Activated CD8-positive, alpha-beta memory T cell treated with anti-CD3 and anti-CD28 coated beads, Interleukin-2, amount 10 ng/mL, durations not matched to agents 7 days and 5 days (primary cell): ENCODE measurements around the gene ADAMTS17. TPM values are rescaled to one million over a fixed set of nuclear protein-coding genes. Genes with fewer than 3 reads are reported as not detected.

Source experiments
- ATAC-seq: fragments of 150-1000 bp; cut with Tn5 transposase; one replicate; pipeline ENCODE4 v1.10.0; 2021; ENCODE audit warnings: moderate library complexity
- CTCF ChIA-PET: fragments of 350-600 bp; sonication (Branson Sonifier 250); formaldehyde crosslinking; loops from one replicate; lab custom pipeline; 2021; ENCODE audit warnings: antibody characterized with exemption; lab: Charles Lee
- DNase-seq: peaks from one replicate; pipeline ENCODE4 v3.0.0-alpha.2; 2020
- H3K27ac Mint-ChIP-seq: one replicate; pipeline ENCODE4 v1.8.0; 2021; ENCODE audit warnings: mild to moderate bottlenecking, mixed read lengths
- H3K27me3 Mint-ChIP-seq: one replicate; pipeline ENCODE4 v1.8.0; 2021; ENCODE audit warnings: mixed read lengths
- H3K36me3 Mint-ChIP-seq: one replicate; pipeline ENCODE4 v1.8.0; 2021; ENCODE audit warnings: mild to moderate bottlenecking, mixed read lengths
- H3K4me1 Mint-ChIP-seq: one replicate; pipeline ENCODE4 v1.8.0; 2021; ENCODE audit warnings: mixed read lengths
- H3K4me3 Mint-ChIP-seq: one replicate; pipeline ENCODE4 v1.8.0; 2021; ENCODE audit warnings: mild to moderate bottlenecking, moderate library complexity, mixed read lengths
- H3K9me3 Mint-ChIP-seq: one replicate; pipeline ENCODE4 v1.8.0; 2022; ENCODE audit warnings: low read depth, mixed read lengths
- total RNA-seq, 2 experiments: library from RNA; stranded (reverse); gene quantifications; one replicate each; pipeline ENCODE4 v1.2.3, GENCODE V29; 2021

The ADAMTS17 gene
- total RNA-seq, 2 experiments from 2014 or later: 1.6 to 1.9 TPM

GRCh38 chr15:100147828-100148227, 193.9 kb downstream of the ADAMTS17 start:
- CTCF ChIA-PET: no interaction called here
- ATAC-seq: no peak
- H3K27ac Mint-ChIP-seq: no peak overlapping the region

GRCh38 chr15:100143378-100143777, 198.4 kb downstream of the ADAMTS17 start:
- no peaks in the 10 kb centered on the region for H3K4me1 Mint-ChIP-seq
- peaks cover 3% of the 10 kb centered on the region for H3K9me3 Mint-ChIP-seq
- no peak overlapping the region for H3K27ac Mint-ChIP-seq
- H3K4me3 Mint-ChIP-seq: no peak overlapping the region
- CTCF ChIA-PET: no interaction called here
- no peaks in the 10 kb centered on the region for H3K36me3 Mint-ChIP-seq
- no peaks in the 10 kb centered on the region for H3K27me3 Mint-ChIP-seq
- DNase-seq (no peak), ATAC-seq (no peak)

More at GRCh38 chr15:100147828-100148227, 193.9 kb downstream of the ADAMTS17 start:
- peaks cover 10% of the 10 kb centered on the region for H3K9me3 Mint-ChIP-seq
- H3K36me3 Mint-ChIP-seq: peaks cover 1% of the 10 kb centered on the region
- DNase-seq: no peak
- no peaks in the 10 kb centered on the region for H3K27me3 Mint-ChIP-seq
- no peak overlapping the region for H3K4me3 Mint-ChIP-seq
- H3K4me1 Mint-ChIP-seq: no peaks in the 10 kb centered on the region

- CTCF ChIA-PET: interaction anchor here (0.9 kb wide), 1 partner anchor 210 kb away, joined by 3 read pairs; no protein-coding TSS in a partner anchor
Observed at GRCh38 chr15:100141311-100142001, 200.3 kb downstream of the ADAMTS17 start.

DNA sequence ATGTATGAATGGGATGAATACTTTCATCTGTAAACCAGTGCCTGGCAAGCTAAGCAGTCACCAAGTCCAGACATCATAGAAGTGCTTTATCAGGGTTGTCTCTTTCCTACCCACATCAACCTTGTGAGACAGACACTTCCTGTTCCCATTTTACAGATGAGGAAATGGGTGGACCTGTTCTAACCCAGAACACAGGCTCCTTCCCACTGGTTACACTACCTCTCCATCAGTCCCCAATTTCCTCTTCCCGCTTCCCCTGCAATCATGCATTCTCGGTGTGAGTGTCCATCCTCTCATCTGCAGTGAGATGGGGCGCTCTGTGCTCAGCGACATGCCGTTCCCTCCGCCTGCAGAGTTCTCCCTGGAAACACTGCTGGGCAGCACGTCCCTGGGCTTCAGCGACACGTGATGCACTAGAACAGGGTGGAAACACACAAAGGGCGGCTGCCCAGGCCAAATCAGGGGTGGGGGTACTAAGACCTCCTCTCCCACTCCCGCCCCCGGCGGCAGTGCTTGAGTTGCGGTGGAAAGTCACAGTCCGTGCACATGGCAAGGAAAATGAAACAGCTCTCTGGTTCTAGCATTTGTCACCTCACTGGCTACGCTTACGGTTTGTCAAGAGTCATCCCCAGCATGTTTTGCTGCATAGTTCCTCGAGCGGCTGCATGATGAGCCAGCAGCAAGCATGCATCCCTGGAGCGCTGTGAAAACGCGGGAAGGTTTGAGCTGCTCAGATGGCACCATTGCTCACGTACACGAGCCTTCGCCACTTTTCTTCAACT, 201.1 kb downstream of the ADAMTS17 start:
- no peak for DNase-seq
- Mint-ChIP-seq H3K36me3 (no peaks in the 10 kb centered on the region), H3K4me1 (no peaks in the 10 kb centered on the region), H3K27ac (no peak overlapping the region), H3K27me3 (peaks cover 3% of the 10 kb centered on the region), H3K4me3 (no peak overlapping the region), H3K9me3 (no peaks in the 10 kb centered on the region)
- CTCF ChIA-PET: interaction anchor here (0.9 kb wide), 1 partner anchor 210 kb away, joined by 3 read pairs; no protein-coding TSS in a partner anchor
- no peak for ATAC-seq

More at GRCh38 chr15:100141311-100142001, 200.3 kb downstream of the ADAMTS17 start:
- Mint-ChIP-seq H3K27me3 (peaks cover 3% of the 10 kb centered on the region), H3K4me3 (no peak overlapping the region), H3K36me3 (no peaks in the 10 kb centered on the region), H3K27ac (no peak overlapping the region), H3K4me1 (no peaks in the 10 kb centered on the region), H3K9me3 (no peaks in the 10 kb centered on the region)
- no peak for ATAC-seq
- DNase-seq: no peak

DNA sequence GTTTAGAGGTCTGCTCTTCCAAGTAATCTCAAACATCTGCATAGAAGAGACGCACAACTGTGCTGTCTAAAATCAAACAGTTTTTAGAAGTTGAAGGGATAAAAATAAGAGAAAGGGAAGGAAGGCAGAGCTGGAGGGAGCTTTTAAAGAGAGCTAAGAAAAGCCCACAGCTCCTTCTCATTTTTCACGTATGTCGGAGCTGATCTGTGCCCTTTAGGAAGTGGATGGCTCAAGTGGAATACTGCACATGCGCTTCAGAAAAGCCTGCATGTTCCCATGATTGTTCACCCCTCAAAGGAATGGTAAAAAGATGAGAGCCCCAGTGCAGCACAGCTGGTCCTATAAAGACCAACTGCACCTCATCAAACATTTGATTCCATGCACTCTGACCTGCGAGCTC, 207.2 kb downstream of the ADAMTS17 start:
- Mint-ChIP-seq H3K9me3 (no peaks in the 10 kb centered on the region), H3K27me3 (peaks cover 3% of the 10 kb centered on the region), H3K27ac (no peak overlapping the region), H3K36me3 (no peaks in the 10 kb centered on the region), H3K4me3 (no peak overlapping the region), H3K4me1 (peaks cover 5% of the 10 kb centered on the region)
- CTCF ChIA-PET: no interaction called here
- no peak for DNase-seq
- no peak for ATAC-seq

DNA sequence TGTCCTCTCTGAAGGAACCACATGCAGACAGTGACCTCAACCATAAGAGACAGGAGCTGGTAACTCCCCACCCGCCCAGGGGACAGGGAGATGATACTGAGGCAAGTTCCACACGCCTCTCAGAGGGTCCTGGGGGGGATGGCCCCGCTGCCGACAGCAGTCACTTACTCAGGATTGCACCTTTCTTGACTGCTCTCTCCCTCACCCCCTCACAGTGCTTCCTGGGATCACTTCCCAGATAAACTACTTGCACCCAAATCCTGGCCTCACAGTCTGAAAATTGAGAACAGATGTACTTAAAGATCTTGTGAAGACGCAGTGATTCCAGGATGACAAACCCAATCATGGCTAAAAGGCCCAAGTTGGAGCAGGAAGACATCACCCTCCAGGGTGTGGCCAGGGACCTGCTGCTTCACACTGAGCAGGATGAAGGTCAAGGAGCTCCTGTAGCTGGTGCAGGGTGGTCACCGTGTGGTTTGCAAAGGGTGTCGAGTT, 207.6 kb downstream of the ADAMTS17 start:
- H3K9me3 Mint-ChIP-seq: no peaks in the 10 kb centered on the region
- ATAC-seq: no peak
- H3K27me3 Mint-ChIP-seq: peaks cover 3% of the 10 kb centered on the region
- CTCF ChIA-PET: interaction anchor here (1.4 kb wide), 1 partner anchor 216 kb away, joined by 4 read pairs; no protein-coding TSS in a partner anchor
- no peak for DNase-seq
- no peaks in the 10 kb centered on the region for H3K36me3 Mint-ChIP-seq
- H3K4me3 Mint-ChIP-seq: no peak overlapping the region
- H3K4me1 Mint-ChIP-seq: peaks cover 5% of the 10 kb centered on the region
- no peak overlapping the region for H3K27ac Mint-ChIP-seq

DNA sequence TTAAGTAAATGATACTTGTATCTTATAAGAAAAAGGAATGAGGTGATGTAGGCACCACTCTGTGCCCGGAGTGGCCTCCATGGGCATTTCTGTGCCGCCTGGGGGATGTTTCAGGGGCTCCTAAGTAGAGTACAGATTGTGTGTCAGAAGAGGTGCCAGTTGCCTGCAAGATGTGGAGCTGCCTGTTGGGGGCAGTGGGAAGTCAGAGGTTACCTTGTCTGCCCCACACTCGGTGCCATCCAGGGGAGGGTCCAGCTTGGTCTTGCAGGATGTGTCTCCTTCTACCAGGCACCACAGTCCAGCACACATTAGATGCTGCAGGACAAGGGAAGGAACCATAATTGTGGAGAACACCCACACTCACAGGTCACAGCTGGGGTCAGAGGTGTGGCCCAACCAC, 208.8 kb downstream of the ADAMTS17 start:
- Mint-ChIP-seq H3K4me1 (peaks cover 5% of the 10 kb centered on the region), H3K27me3 (peaks cover 3% of the 10 kb centered on the region), H3K9me3 (no peaks in the 10 kb centered on the region), H3K4me3 (no peak overlapping the region), H3K27ac (no peak overlapping the region), H3K36me3 (no peaks in the 10 kb centered on the region)
- DNase-seq: no peak
- CTCF ChIA-PET: interaction anchor here (1.4 kb wide), 1 partner anchor 217 kb away, joined by 4 read pairs; no protein-coding TSS in a partner anchor
- no peak for ATAC-seq

- peaks cover 3% of the 10 kb centered on the region for H3K27me3 Mint-ChIP-seq
Observed at GRCh38 chr15:100132309-100132708, 209.5 kb downstream of the ADAMTS17 start.

GRCh38 chr15:100131321-100132224, 210.2 kb downstream of the ADAMTS17 start:
- peak; percentile 69 for ATAC-seq
- Mint-ChIP-seq H3K36me3 (no peaks in the 10 kb centered on the region), H3K4me3 (no peak overlapping the region), H3K27me3 (no peaks in the 10 kb centered on the region), H3K4me1 (peaks cover 5% of the 10 kb centered on the region), H3K9me3 (no peaks in the 10 kb centered on the region), H3K27ac (no peak overlapping the region)
- CTCF ChIA-PET: no interaction called here
- DNase-seq: no peak

More at GRCh38 chr15:100132309-100132708, 209.5 kb downstream of the ADAMTS17 start:
- Mint-ChIP-seq H3K36me3 (no peaks in the 10 kb centered on the region), H3K4me3 (no peak overlapping the region), H3K27ac (no peak overlapping the region), H3K9me3 (no peaks in the 10 kb centered on the region), H3K4me1 (peaks cover 5% of the 10 kb centered on the region)
- no peak for ATAC-seq
- DNase-seq: no peak
- CTCF ChIA-PET: no interaction called here

- H3K27ac Mint-ChIP-seq: no peak overlapping the region
- H3K4me3 Mint-ChIP-seq: no peak overlapping the region
- no peaks in the 10 kb centered on the region for H3K36me3 Mint-ChIP-seq
- ATAC-seq (no peak), DNase-seq (no peak)
- peaks cover 5% of the 10 kb centered on the region for H3K4me1 Mint-ChIP-seq
- H3K9me3 Mint-ChIP-seq: no peaks in the 10 kb centered on the region
- no peaks in the 10 kb centered on the region for H3K27me3 Mint-ChIP-seq
- CTCF ChIA-PET: no interaction called here
Observed at GRCh38 chr15:100129677-100130076, 212.1 kb downstream of the ADAMTS17 start.

DNA sequence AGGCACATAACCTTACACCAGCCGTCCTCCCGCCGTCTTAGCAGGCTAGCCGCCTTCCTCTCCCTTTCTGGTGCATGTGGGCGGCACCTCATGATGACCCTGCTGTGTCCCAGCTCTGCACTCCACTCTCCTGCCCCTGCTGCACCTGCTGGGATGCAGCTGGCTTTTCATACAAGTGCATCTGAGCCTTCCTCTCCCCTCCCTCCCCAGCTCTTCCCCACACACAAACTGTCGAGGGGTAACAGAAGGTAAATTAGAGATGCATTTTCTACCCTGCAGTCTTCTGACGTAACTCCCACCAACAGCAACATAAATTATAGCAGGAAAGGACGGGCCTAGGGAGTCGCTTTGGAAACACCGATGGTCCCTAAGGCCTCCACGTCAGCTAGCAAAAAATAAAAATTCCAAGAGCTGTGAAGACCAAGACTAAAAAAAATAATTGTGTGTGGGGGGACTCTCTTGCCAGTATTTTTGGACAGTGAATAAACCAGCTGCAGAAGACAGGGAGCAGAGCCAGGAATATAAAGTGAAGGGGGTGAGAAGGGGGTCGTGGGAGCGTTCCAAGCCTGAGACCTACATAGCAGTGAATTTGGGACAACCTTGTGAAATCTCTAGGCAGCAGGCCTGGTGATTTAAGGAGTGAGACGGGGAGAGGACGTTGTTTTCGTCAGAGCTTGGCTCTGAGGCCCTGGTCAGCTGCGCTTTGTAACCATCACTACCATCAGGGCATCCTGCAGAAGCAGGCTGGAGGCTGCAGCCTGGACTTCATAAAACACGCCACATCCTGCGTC, 216.2 kb downstream of the ADAMTS17 start:
- H3K4me3 Mint-ChIP-seq: no peak overlapping the region
- no peaks in the 10 kb centered on the region for H3K4me1 Mint-ChIP-seq
- H3K27me3 Mint-ChIP-seq: no peaks in the 10 kb centered on the region
- CTCF ChIA-PET: no interaction called here
- ATAC-seq (no peak), DNase-seq (no peak)
- H3K27ac Mint-ChIP-seq: no peak overlapping the region
- H3K9me3 Mint-ChIP-seq: peaks cover 13% of the 10 kb centered on the region
- H3K36me3 Mint-ChIP-seq: peaks cover 3% of the 10 kb centered on the region

- CTCF ChIA-PET: no interaction called here
- DNase-seq (no peak), ATAC-seq (no peak)
- no peaks in the 10 kb centered on the region for H3K4me1 Mint-ChIP-seq
- peaks cover 3% of the 10 kb centered on the region for H3K36me3 Mint-ChIP-seq
- peaks cover 13% of the 10 kb centered on the region for H3K9me3 Mint-ChIP-seq
- H3K4me3 Mint-ChIP-seq: no peak overlapping the region
- H3K27ac Mint-ChIP-seq: no peak overlapping the region
- H3K27me3 Mint-ChIP-seq: no peaks in the 10 kb centered on the region
Observed at GRCh38 chr15:100124936-100125335, 216.8 kb downstream of the ADAMTS17 start.
